NCI-H1048 (cell line): ENCODE data around the gene TUT1.
"Not testable (repeated sequence)": the region's sequence is repeated elsewhere in the genome, so short reads cannot be mapped to it uniquely, and the experiment has no call there.

ENCODE experiments used
- DNase-seq: peaks from one replicate; lab custom pipeline; 2025; lab: John Stamatoyannopoulos, UW

TUT1 gene

GRCh38 chr11:62591448-62592145 is at the start of gene TUT1:
Gene TUT1, minus strand, starts transcription at chr11:62591523. Its CDS starts 38 bp downstream, at chr11:62591485.
- peak; percentile 99 for DNase-seq

- DNase-seq: no peak
Measured at GRCh38 chr11:62632492-62632891, 41.2 kb upstream of the TUT1 start.

- DNase-seq: no peak
Measured at GRCh38 chr11:62627713-62628112, 36.4 kb upstream of the TUT1 start.

- no peak for DNase-seq
Measured at GRCh38 chr11:62622476-62623089, 31.3 kb upstream of the TUT1 start.

- peak; percentile 94 for DNase-seq
Measured at GRCh38 chr11:62621567-62622470, 30.5 kb upstream of the TUT1 start, which contains the start of gene B3GAT3. Gene B3GAT3, minus strand, starts transcription at chr11:62621986. Its CDS starts 39 bp downstream, at chr11:62621947.

- no peak for DNase-seq
Measured at GRCh38 chr11:62621027-62621566, 29.8 kb upstream of the TUT1 start.

GRCh38 chr11:62616957-62617356 is 25.6 kb upstream of the TUT1 start:
- DNase-seq: not testable (repeated sequence)

GRCh38 chr11:62615521-62615920 is 24.2 kb upstream of the TUT1 start:
- DNase-seq: no peak

- DNase-seq: no peak
Measured at GRCh38 chr11:62614275-62614674, 23.0 kb upstream of the TUT1 start.

- no peak for DNase-seq
Measured at GRCh38 chr11:62613291-62613778, 22.0 kb upstream of the TUT1 start.

- no peak for DNase-seq
Measured at GRCh38 chr11:62612366-62613290, 21.3 kb upstream of the TUT1 start, which contains the start of the genes EML3 and ROM1. Gene EML3, minus strand, starts transcription at chr11:62612775. Its CDS starts 318 bp downstream, at chr11:62612457. Gene ROM1, plus strand, starts transcription at chr11:62613257. Its CDS starts 25 bp downstream, at chr11:62613282.

- DNase-seq: no peak
Measured at GRCh38 chr11:62611705-62612365, 20.5 kb upstream of the TUT1 start.

- no peak for DNase-seq
Measured at GRCh38 chr11:62610814-62611704, 19.7 kb upstream of the TUT1 start.

GRCh38 chr11:62610403-62610802 is 19.1 kb upstream of the TUT1 start:
- DNase-seq: no peak

- DNase-seq: no peak
Measured at GRCh38 chr11:62608776-62609175, 17.5 kb upstream of the TUT1 start.

GRCh38 chr11:62607714-62608113 is 16.4 kb upstream of the TUT1 start:
- DNase-seq: no peak

- DNase-seq: no peak
Measured at GRCh38 chr11:62605902-62606301, 14.6 kb upstream of the TUT1 start.

- DNase-seq: no peak
Measured at GRCh38 chr11:62605467-62605866, 14.1 kb upstream of the TUT1 start.

- no peak for DNase-seq
Measured at GRCh38 chr11:62604460-62605120, 13.3 kb upstream of the TUT1 start.
